Left ventricle myocardium superior (tissue), 1 donor: Measurements from ENCODE around the gene ZNF664. TPM values are rescaled to one million over a fixed set of nuclear protein-coding genes. Genes with fewer than 3 reads are reported as not detected.

Experiments used
- ATAC-seq: fragments of 200-7000 bp; cut with Tn5 transposase; one replicate; pipeline ENCODE4 v1.9.1; 2020; ENCODE audit warnings: mild to moderate bottlenecking, moderate library complexity
- DNase-seq: peaks from one replicate; pipeline ENCODE4 v3.0.0-alpha.2; 2020
- intact Hi-C: fragments of 100-400 bp; cut with micrococcal nuclease; formaldehyde crosslinking; loops from one replicate; pipeline ENCODE4 v1.11.0; 2022
- total RNA-seq: library from RNA; stranded (reverse); fragmentation: NEBNext Ultra II Directional; extraction: Animal tissue kit (Norgen Biotek cat#: 25700); gene quantifications from one replicate; pipeline ENCODE4 v1.2.1, GENCODE V29; 2021
- donor health status: DM: no; HTN: yes; CAD: no; lungs with severe emphysema.

ZNF664 gene
- total RNA-seq, 1 donor from 2014 or later: 85.2 TPM

DNA sequence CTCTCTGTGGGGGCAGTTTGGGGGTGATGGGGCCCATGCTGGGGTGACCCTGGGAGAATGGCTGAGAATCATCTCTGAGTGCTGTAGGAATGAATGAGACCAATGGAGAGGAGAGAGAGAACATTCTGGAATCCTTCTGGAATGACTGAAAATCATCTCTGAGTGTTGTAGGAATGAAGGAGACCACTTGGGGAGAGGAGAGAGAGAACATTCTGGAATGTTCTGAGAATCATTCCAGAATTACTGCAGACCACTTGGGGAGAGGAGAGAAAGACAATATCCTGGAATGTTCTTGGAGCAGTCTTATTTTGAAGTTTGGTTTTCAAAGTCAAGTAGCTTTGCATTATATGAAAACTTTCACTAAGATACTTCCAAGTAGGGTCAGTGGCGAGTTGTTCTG lies 64.3 kb downstream of the ZNF664 start:
- no peak for ATAC-seq
- DNase-seq: no peak
- intact Hi-C loops: loop anchor here (5.0 kb wide), 2 partner anchors 285 to 735 kb away; no protein-coding TSS in a partner anchor

GRCh38 chr12:124039276-124039675 lies 66.3 kb downstream of the ZNF664 start:
- intact Hi-C loops: loop anchor here (5.0 kb wide), 2 partner anchors 283 to 733 kb away; no protein-coding TSS in a partner anchor
- ATAC-seq: no peak
- DNase-seq: no peak

GRCh38 chr12:124040291-124040690 lies 67.3 kb downstream of the ZNF664 start:
- intact Hi-C loops: no loop called here
- ATAC-seq (no peak), DNase-seq (no peak)

- intact Hi-C loops: no loop called here
- DNase-seq (no peak), ATAC-seq (no peak)
These were observed 67.7 kb downstream of the ZNF664 start for GRCh38 chr12:124040737-124041136.

DNA sequence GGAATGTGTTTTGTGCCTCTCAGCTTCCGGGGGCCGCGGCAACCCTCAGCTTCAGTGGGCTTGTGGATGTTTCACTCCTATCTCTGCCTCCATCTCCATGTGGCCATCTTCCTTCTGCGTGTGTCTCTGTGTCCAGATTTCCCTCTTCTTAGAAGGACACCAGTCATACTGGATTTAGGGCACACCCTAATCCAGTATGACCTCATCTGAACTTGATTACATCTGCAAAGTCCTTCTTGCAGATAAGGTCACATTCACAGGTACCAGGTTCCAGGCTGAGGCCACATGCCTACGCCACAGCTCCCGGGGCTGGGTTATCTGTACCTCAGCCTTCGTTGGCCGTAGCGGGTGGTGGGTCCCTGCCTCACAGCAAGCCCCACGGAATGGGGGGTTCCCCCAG lies 68.9 kb downstream of the ZNF664 start:
- DNase-seq (no peak), ATAC-seq (no peak)
- intact Hi-C loops: no loop called here

- no peak for DNase-seq
- ATAC-seq: no peak
These were observed 71.0 kb downstream of the ZNF664 start for GRCh38 chr12:124044021-124044420.

DNA sequence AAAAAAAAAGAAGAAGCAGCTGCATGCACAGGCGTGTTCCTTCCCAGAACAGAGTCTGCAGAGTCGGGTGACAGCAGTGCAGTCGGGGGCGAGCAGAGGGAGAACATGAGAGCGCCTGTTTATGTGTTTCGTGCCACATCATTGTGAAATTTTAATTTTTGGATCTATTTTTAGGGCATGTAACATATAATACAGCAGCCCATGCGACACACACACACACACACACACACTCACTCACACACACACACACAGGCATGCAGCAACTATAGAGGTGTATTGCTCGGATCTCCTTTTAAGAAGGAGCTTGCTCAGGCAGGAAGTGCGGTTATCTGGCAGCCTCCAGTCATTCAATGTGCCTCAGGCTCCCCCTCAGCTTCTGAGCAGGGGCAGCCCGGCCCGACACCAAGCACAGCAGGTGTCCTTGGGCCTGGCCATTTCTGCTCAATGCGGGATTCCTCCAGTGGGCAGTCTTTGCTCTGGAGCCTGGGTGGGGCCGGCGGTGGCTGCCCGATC lies 71.8 kb downstream of the ZNF664 start:
- intact Hi-C loops: no loop called here
- DNase-seq: no peak
- no peak for ATAC-seq

More at GRCh38 chr12:124044021-124044420, 71.0 kb downstream of the ZNF664 start:
- intact Hi-C loops: no loop called here

DNA sequence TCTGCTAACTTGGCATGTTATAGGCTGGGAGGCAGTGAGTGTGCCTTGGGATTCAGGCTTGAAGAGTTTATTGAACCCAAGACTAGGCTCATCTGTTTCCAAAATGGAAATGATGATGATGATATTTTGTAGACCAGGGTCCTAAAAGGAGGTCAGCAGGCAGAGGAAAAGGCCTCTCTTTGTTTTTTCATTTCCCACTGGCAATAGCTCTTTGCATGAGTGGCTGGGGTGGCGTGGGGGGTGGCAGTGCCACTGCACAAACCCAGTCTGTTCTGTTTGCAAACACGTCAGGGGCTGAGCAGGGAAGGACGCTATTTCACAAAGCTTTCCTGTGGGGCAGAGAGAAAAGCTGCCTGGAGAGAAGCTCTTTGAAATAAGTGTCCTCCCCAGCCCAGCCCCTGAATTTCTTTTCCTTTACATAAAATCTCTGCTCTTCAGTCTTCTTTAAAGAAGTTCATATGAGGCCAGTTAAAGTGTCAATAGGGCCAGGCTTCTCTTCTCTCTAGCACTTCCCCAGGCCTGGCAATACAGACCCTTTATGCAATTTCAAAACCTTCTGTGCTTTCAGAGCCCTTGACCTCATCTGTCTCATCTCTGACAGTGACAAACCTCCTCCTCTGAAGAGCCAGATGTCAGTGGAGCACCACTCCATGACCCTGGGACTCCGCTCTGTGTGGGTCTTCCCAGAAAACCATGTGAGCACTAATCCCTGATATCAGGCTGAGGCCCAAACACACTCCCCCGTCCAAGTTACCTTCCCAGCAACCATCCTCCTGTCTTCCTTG lies 72.8 kb downstream of the ZNF664 start:
- DNase-seq (no peak), ATAC-seq (no peak)
- intact Hi-C loops: no loop called here

DNA sequence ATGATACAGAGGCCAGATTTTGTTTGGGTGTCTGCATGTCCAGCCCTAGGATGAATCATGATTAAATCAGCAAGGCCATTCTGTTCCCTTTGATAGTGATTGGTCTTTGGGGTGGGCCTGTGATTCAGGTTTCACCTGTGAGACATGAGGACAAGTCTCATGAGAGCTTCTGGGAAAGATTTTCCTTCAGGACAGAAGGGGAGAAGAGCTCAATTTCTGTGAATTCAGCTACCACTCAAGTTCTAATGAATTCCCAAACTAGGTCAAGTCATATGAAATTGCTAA lies 73.4 kb downstream of the ZNF664 start:
- ATAC-seq (no peak), DNase-seq (no peak)
- intact Hi-C loops: no loop called here

GRCh38 chr12:124047045-124047566 lies 74.1 kb downstream of the ZNF664 start:
- intact Hi-C loops: no loop called here
- no peak for DNase-seq
- ATAC-seq: no peak

DNA sequence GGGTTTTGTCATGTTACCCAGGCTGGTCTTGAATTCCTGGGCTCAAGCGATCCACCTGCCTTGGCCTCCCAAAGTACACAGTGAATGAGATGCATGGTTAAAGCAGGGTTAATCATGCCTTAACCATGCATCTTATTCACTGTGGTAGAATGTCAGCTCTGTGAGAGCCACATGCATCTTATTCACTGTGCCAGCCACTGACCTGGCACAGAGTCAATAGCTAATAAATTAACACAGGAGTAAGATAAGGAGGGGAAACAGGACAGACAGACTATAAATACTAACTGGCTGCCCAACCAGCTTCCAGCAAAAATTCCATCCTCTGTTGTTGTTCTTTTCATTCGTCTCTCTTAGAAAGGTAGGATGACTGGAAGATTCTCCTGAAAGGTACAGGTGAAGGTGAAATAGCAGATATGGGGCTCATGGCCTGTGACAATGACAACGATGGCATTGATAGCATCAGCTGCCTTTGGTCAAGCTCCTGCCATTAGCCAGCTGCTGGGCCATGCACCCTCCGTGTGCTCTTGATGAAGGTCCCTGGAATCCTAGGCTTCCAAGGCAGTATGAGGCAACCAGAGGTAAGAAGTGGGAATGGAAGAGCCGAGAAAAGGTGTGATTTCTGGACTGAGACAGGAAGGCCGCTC lies 76.6 kb downstream of the ZNF664 start:
- no peak for DNase-seq
- intact Hi-C loops: loop anchor here (5.0 kb wide), 2 partner anchors 268 to 718 kb away; no protein-coding TSS in a partner anchor
- peak; percentile 77 for ATAC-seq

- DNase-seq (peak; percentile 45), ATAC-seq (peak; percentile 91)
- intact Hi-C loops: loop anchor here (5.0 kb wide), 2 partner anchors 263 to 713 kb away; no protein-coding TSS in a partner anchor
These were observed 80.8 kb downstream of the ZNF664 start for GRCh38 chr12:124053851-124054250.

GRCh38 chr12:124055066-124055465 lies 82.1 kb downstream of the ZNF664 start:
- intact Hi-C loops: no loop called here
- DNase-seq: no peak
- ATAC-seq: no peak

DNA sequence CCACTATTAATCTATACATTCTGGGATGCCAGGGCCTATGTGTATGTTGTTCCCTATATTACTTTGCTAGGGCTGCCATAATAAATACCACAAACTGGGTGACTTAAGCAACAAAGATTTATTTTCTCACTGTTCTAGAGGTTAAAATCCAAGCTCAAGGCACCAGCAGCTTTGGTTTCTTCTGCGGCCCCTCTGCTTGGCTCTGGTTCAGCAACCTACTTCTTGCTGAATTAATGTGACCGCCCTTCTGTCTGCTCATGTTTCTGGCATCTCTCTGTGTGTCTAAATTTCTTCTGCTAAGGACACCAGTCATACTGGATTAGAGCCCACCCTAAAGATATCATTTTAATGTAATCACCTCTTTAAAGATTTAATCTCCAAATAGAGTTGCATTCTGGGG lies 84.7 kb downstream of the ZNF664 start:
- intact Hi-C loops: no loop called here
- DNase-seq: no peak
- ATAC-seq: no peak

GRCh38 chr12:124059752-124060151 lies 86.7 kb downstream of the ZNF664 start:
- DNase-seq (no peak), ATAC-seq (no peak)
- intact Hi-C loops: no loop called here

Other genes starting within 250 kb of the ZNF664 start
- 0.25 TPM for gene DNAH10, start 210.9 kb upstream of the ZNF664 start, total RNA-seq
- gene CCDC92, start 384 bp upstream of the ZNF664 start, total RNA-seq: 54.0 TPM